K562 (cell line): ENCODE data around the gene KARS1. TPM values are rescaled to one million over a fixed set of nuclear protein-coding genes. Genes with fewer than 3 reads are reported as not detected.

ENCODE experiments used
- DMBX1 ChIP-seq: fragments of 250-450 bp; sonication (Bioruptor Pico); IDR thresholded peaks from 2 replicates; pipeline ENCODE4 v1.8.0; 2022; ENCODE audit warnings: inconsistent platforms, mild to moderate bottlenecking, moderate library complexity, borderline replicate concordance
- DPF2 ChIP-seq: fragments of 450-650 bp; IDR thresholded peaks from 2 replicates; pipeline ENCODE4 v1.6.1; 2016
- FOXK2 ChIP-seq, 2 experiments: fragments of 450-650 bp; IDR thresholded peaks in 1 of 2; conservative IDR thresholded peaks in 1 of 2; 2 replicates each; pipeline ENCODE4 v1.6.1; 2016; ENCODE audit warnings: low read depth in 2 of 2, mild to moderate bottlenecking in 1 of 2
- KLF10 ChIP-seq: fragments of 250-450 bp; sonication (Bioruptor Pico); IDR thresholded peaks from 2 replicates; pipeline ENCODE4 v1.6.1; 2021; ENCODE audit warnings: matching md5 sums
- MTF1 ChIP-seq: fragments of 250-450 bp; sonication (Bioruptor Pico); IDR thresholded peaks from 2 replicates; pipeline ENCODE4 v1.9.0; 2021; ENCODE audit warnings: moderate library complexity, mild to moderate bottlenecking, inconsistent platforms, borderline replicate concordance
- PHF8 ChIP-seq: fragments of 200-600 bp; sonication (generic); IDR thresholded peaks from 2 replicates; pipeline ENCODE4 v1.6.1; 2012; ENCODE audit warnings: mixed run types, mild to moderate bottlenecking, inconsistent platforms, low read length, moderate library complexity, borderline replicate concordance
- POLR2AphosphoS2 ChIP-seq: IDR thresholded peaks from 2 replicates; pipeline ENCODE4 v1.6.1; 2012; ENCODE audit warnings: low read length, improper control_type of control experiment
- PPARD ChIP-seq: fragments of 250-450 bp; sonication (Bioruptor Pico); IDR thresholded peaks from 2 replicates; pipeline ENCODE4 v1.8.0; 2022; ENCODE audit warnings: inconsistent platforms, mild to moderate bottlenecking, moderate library complexity
- SMARCA5 ChIP-seq: fragments of 450-650 bp; IDR thresholded peaks from 2 replicates; pipeline ENCODE4 v1.6.1; 2016
- TAF7 ChIP-seq: fragments of 450-650 bp; IDR thresholded peaks from 2 replicates; pipeline ENCODE4 v1.6.1; 2016; ENCODE audit warnings: missing genetic modification characterization, missing compliant biosample characterization
- ZBTB17 ChIP-seq: fragments of 450-650 bp; formaldehyde crosslinking; IDR thresholded peaks from 2 replicates; pipeline ENCODE4 v1.4.0; 2020; ENCODE audit warnings: mild to moderate bottlenecking
- ZFX ChIP-seq: sonication (generic); formaldehyde crosslinking; IDR thresholded peaks from 2 replicates; pipeline ENCODE4 v1.8.0; 2022; ENCODE audit warnings: mild to moderate bottlenecking, missing genetic modification reagents, moderate library complexity
- ZNF239 ChIP-seq: fragments of 250-450 bp; sonication (Bioruptor Pico); IDR thresholded peaks from 2 replicates; pipeline ENCODE4 v1.4.0; 2020; ENCODE audit warnings: mild to moderate bottlenecking
- ZNF431 ChIP-seq: sonication (generic); formaldehyde crosslinking; IDR thresholded peaks from 2 replicates; pipeline ENCODE4 v1.8.0; 2022; ENCODE audit warnings: mild to moderate bottlenecking, missing genetic modification reagents
- ZSCAN32 ChIP-seq: fragments of 450-650 bp; formaldehyde crosslinking; IDR thresholded peaks from 2 replicates; pipeline ENCODE4 v1.4.0; 2020; ENCODE audit warnings: mild to moderate bottlenecking, moderate library complexity
- polyA plus RNA-seq, 8 experiments: library from polyadenylated mRNA; depleted of rRNA in 4 of 8; stranded (reverse) in 5 of 8; unstranded in 3 of 8; fragments of >200 nt; fragmentation: Nextera tagmentation in 2 of 8; fragmentation: Illumina TruSeq in 1 of 8; extraction: Ambion mirVana in 2 of 8; extraction: Trizol in 1 of 8; gene quantifications; 2 replicates each; pipeline versions ENCODE4 v1.2.1 to v1.2.3, GENCODE V29; 2011 to 2014; ENCODE audit warnings: inconsistent platforms in 1 of 8, missing spikeins in 1 of 8
- total RNA-seq, 7 experiments: library from RNA; depleted of rRNA in 6 of 7; stranded (reverse); fragments of >200 nt in 6 of 7; fragmentation: Illumina TruSeq in 2 of 7; extraction: Trizol in 2 of 7; gene quantifications; 2 replicates each; pipeline versions ENCODE4 v1.2.1 to v1.2.3, GENCODE V29; 2011 to 2021; ENCODE audit warnings: low replicate concordance in 1 of 7
- TF ChIP-seq, protein P1 (sequence below): fragments of 450-650 bp; IDR thresholded peaks from 2 replicates; pipeline ENCODE4 v1.6.1; 2016; ENCODE audit warnings: mild to moderate bottlenecking
- TF ChIP-seq, protein P2 (sequence below): fragments of 450-650 bp; IDR thresholded peaks from 2 replicates; pipeline ENCODE4 v1.6.1; 2018; ENCODE audit not compliant: partially characterized antibody
- TF ChIP-seq, protein P3 (sequence below): fragments of 450-650 bp; IDR thresholded peaks from 2 replicates; pipeline ENCODE4 v1.6.1; 2016; ENCODE audit warnings: low read depth, mild to moderate bottlenecking, moderate library complexity
- TF ChIP-seq, protein P4 (sequence below): sonication (generic); formaldehyde crosslinking; IDR thresholded peaks from 2 replicates; pipeline ENCODE4 v1.8.0; 2022; ENCODE audit warnings: mild to moderate bottlenecking, missing genetic modification reagents

KARS1 gene
- total and polyA plus RNA-seq, 9 of the 15 experiments (the other 6 are each of a cell fraction or from before 2014, with no cell fraction given), result 223 to 386 (median 304) TPM

DNA sequence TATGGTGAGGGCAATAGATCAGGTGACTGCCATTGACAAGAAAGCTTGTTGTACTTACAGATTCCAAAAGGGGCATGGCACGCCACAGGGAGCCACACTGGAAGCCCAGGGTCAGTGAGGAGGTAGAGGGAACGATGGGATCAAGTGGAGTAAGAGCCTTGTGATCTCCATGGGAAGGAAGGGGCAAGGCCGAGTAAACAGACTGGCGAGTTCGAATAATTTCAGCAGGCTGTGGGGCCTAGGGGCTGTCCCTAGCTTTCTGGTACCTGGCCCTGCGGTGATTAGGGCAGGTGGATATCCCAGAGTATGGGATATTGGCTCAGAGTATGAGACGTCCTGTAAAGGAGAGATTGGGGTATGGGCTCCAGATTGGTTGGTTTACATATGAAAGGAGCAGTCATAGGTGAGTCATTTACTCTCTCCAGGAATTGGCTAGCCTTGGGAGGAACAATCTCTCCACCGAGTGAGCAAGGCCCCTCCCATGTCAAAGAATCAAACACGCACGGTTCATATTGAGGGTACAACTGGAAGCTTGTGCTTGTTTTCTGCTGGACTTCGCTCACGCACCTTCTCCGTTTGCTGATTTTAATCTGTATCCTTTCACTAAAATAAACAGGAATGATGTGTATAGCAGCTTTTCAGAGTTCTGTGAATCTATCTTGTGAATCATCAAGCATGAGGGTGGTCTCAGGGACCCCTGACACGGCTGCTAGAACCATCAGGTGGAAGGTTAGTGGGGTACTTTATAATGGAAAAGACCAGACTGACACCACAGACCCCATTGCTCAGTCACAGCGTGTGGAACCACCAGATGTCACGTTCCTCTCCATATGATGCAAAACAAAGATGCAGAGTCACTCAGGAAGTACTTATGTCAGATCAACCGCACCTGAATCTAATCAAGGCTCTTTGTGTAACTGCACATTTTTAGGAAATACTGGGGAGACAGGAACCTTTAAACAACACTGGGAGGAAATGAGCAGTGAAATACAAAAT, 53.3 kb downstream of the KARS1 start (continued):
- TF ChIP-seq ZNF239, result no peak
- TF ChIP-seq, protein P1, sequence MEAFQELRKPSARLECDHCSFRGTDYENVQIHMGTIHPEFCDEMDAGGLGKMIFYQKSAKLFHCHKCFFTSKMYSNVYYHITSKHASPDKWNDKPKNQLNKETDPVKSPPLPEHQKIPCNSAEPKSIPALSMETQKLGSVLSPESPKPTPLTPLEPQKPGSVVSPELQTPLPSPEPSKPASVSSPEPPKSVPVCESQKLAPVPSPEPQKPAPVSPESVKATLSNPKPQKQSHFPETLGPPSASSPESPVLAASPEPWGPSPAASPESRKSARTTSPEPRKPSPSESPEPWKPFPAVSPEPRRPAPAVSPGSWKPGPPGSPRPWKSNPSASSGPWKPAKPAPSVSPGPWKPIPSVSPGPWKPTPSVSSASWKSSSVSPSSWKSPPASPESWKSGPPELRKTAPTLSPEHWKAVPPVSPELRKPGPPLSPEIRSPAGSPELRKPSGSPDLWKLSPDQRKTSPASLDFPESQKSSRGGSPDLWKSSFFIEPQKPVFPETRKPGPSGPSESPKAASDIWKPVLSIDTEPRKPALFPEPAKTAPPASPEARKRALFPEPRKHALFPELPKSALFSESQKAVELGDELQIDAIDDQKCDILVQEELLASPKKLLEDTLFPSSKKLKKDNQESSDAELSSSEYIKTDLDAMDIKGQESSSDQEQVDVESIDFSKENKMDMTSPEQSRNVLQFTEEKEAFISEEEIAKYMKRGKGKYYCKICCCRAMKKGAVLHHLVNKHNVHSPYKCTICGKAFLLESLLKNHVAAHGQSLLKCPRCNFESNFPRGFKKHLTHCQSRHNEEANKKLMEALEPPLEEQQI, result no peak
- TF ChIP-seq KLF10 (CRISPR knock-in tag), result no peak
- no peak for TF ChIP-seq TAF7
- no peak for TF ChIP-seq ZNF431
- no peak for TF ChIP-seq ZBTB17 (CRISPR knock-in tag)
- peak; percentile 89 for TF ChIP-seq DMBX1 (CRISPR knock-in tag)
- TF ChIP-seq SMARCA5, result no peak
- TF ChIP-seq, protein P2, sequence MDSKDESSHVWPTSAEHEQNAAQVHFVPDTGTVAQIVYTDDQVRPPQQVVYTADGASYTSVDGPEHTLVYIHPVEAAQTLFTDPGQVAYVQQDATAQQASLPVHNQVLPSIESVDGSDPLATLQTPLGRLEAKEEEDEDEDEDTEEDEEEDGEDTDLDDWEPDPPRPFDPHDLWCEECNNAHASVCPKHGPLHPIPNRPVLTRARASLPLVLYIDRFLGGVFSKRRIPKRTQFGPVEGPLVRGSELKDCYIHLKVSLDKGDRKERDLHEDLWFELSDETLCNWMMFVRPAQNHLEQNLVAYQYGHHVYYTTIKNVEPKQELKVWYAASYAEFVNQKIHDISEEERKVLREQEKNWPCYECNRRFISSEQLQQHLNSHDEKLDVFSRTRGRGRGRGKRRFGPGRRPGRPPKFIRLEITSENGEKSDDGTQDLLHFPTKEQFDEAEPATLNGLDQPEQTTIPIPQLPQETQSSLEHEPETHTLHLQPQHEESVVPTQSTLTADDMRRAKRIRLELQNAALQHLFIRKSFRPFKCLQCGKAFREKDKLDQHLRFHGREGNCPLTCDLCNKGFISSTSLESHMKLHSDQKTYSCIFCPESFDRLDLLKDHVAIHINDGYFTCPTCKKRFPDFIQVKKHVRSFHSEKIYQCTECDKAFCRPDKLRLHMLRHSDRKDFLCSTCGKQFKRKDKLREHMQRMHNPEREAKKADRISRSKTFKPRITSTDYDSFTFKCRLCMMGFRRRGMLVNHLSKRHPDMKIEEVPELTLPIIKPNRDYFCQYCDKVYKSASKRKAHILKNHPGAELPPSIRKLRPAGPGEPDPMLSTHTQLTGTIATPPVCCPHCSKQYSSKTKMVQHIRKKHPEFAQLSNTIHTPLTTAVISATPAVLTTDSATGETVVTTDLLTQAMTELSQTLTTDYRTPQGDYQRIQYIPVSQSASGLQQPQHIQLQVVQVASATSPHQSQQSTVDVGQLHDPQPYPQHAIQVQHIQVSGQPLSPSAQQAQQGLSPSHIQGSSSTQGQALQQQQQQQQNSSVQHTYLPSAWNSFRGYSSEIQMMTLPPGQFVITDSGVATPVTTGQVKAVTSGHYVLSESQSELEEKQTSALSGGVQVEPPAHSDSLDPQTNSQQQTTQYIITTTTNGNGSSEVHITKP, result no peak
- no peak for TF ChIP-seq PPARD (CRISPR knock-in tag)
- TF ChIP-seq DPF2, result peak; percentile 80; the same call in 1 of the 2 replicates
- TF ChIP-seq ZSCAN32 (CRISPR knock-in tag), result no peak
- no peak for TF ChIP-seq POLR2AphosphoS2
- TF ChIP-seq, protein P3, sequence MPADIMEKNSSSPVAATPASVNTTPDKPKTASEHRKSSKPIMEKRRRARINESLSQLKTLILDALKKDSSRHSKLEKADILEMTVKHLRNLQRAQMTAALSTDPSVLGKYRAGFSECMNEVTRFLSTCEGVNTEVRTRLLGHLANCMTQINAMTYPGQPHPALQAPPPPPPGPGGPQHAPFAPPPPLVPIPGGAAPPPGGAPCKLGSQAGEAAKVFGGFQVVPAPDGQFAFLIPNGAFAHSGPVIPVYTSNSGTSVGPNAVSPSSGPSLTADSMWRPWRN, result peak; percentile 11; the same call in 1 of the 2 replicates
- TF ChIP-seq FOXK2 (conservative IDR thresholded peaks at IDR 0.05 in 1 of 2, IDR thresholded peaks at IDR 0.05 in 1 of 2; ENCODE audit: low read depth in 2 of 2), result peak in 1 of 2 experiments; percentile 32; a peak in 1 of 4 replicates
- 0 out of 2 replicates have a peak, but pooled peaks have one; percentile 17 for TF ChIP-seq MTF1 (CRISPR knock-in tag)
- TF ChIP-seq, protein P4, sequence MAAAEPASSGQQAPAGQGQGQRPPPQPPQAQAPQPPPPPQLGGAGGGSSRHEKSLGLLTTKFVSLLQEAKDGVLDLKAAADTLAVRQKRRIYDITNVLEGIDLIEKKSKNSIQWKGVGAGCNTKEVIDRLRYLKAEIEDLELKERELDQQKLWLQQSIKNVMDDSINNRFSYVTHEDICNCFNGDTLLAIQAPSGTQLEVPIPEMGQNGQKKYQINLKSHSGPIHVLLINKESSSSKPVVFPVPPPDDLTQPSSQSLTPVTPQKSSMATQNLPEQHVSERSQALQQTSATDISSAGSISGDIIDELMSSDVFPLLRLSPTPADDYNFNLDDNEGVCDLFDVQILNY, result no peak
- no peak; the same call in 1 of the 2 replicates for TF ChIP-seq ZFX (CRISPR knock-in tag)
- peak; percentile 15; the same call in 1 of the 2 replicates for TF ChIP-seq PHF8
